ENCODE measurements around the gene CTCFL.

CTCFL gene

DNA sequence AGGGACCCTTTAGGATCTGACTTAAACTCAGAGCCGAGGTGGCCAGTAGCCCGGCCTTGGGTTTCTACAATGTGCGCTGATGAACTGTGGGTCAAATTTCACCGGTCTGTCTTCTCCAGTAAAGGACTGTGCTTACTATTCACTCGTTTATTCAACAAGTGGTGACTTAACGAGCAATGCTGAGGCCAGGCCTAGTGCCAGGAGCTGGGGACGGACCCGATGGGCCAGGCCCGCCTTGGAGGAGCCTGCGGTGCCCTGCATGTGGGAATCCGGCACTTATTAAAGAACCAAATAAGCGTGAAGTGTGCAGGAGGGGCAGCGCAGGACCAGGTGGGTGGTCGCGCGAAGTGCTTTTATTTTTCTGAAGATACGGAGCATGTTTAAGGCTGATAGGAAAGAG is 24.0 kb downstream of the CTCFL start:
- DNase-seq (ENCODE audit: low read depth): no peak
- H3K4me3 ChIP-seq (replicated peaks; ENCODE audit: low read depth, low read length): no peak overlapping the region
- TF ChIP-seq, protein P1, sequence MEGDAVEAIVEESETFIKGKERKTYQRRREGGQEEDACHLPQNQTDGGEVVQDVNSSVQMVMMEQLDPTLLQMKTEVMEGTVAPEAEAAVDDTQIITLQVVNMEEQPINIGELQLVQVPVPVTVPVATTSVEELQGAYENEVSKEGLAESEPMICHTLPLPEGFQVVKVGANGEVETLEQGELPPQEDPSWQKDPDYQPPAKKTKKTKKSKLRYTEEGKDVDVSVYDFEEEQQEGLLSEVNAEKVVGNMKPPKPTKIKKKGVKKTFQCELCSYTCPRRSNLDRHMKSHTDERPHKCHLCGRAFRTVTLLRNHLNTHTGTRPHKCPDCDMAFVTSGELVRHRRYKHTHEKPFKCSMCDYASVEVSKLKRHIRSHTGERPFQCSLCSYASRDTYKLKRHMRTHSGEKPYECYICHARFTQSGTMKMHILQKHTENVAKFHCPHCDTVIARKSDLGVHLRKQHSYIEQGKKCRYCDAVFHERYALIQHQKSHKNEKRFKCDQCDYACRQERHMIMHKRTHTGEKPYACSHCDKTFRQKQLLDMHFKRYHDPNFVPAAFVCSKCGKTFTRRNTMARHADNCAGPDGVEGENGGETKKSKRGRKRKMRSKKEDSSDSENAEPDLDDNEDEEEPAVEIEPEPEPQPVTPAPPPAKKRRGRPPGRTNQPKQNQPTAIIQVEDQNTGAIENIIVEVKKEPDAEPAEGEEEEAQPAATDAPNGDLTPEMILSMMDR (IDR thresholded peaks at IDR 0.05; ENCODE audit: low read length, missing control alignments): no peak

DNA sequence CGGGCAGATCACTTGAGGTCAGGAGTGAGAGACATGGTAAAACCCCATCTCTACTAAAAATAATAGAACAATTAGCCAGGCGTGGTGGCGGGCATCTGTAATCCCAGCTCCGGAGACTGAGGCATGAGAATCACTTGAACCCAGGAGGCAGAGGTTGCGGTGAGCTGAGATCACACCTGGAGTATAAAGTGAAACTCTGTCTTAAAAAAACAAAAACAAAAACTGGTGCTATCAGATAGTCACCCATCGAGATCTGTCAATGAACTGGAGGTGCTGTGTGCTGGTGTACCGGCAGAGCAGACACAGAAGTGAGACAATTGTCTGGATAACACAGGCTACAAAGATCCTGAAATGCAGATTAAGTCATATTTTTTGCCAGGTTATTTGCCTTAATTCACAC is 24.7 kb downstream of the CTCFL start:
- TF ChIP-seq, protein P1 (IDR thresholded peaks at IDR 0.05; ENCODE audit: low read length, missing control alignments): no peak
- DNase-seq (ENCODE audit: low read depth): no peak
- H3K4me3 ChIP-seq (replicated peaks; ENCODE audit: low read depth, low read length): no peak overlapping the region

DNA sequence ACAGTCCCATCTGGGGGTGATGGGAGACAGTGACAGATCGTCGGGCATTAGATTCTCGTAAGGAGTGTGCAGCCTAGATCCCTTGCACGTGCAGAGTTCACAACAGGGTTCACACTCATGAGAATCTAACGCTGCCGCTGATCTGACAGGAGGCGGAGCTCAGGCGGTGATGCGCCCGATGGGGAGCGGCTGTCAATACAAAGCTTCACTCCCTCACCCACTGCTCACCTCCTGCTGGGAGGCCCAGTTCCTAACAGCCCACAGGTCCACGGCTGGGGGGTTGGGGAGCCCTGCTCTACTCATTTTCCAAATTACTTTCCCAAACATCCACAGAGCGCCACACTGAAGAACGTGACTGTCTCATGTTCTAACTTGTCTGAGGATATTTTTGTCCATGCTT is 25.3 kb downstream of the CTCFL start:
- no peak overlapping the region for H3K4me3 ChIP-seq (replicated peaks; ENCODE audit: low read depth, low read length)
- no peak for DNase-seq (ENCODE audit: low read depth)
- TF ChIP-seq, protein P1 (IDR thresholded peaks at IDR 0.05; ENCODE audit: low read length, missing control alignments): no peak

DNA sequence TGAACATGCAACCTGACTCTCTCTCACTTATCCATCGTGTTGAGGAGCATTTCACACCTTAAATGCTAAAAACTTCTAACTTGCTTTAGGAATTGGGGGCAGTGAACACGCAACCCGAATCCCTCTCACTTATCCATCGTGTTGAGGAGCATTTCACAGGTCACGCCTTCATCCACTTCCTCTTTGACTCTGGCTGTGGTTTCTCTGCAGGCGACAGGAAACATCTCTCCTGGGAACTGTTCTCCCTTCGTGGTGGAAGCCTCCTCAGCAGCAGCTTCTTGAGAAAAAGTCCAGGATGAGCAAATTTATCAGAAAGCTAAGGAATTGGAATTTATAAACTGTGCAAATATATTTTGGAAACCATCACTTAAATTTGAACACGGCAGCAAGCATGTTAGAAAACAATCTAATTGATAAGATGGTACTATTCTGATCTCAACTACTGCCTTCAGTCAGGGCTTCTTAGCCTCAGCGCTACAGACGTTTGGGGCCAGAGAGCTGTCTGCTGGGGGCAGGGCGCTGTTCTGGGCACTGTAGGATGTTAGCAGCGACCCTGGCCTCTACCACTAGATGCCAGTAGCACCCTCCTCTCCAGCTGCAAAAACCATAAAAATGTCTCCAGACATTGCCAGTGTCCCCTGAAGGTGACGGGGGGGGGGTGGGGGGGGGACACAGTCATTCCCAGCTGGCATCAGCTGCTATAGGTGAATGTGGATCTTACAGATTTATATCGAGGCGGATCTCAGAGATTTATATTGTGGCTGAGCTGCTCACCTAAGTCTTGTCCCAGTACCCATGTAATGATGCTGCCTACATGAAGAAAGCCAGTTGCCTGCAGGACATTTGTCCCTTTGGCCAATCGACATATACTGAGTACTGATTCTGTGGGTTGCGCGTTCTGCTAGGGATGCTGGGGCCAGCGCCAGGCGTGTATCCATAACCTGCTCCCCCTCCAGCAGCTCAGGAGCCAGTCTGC is 26.2 kb downstream of the CTCFL start:
- no peak overlapping the region for H3K4me3 ChIP-seq (replicated peaks; ENCODE audit: low read depth, low read length)
- TF ChIP-seq, protein P1 (IDR thresholded peaks at IDR 0.05; ENCODE audit: low read length, missing control alignments): peak; percentile 42
- peak; percentile 22 for DNase-seq (ENCODE audit: low read depth)

DNA sequence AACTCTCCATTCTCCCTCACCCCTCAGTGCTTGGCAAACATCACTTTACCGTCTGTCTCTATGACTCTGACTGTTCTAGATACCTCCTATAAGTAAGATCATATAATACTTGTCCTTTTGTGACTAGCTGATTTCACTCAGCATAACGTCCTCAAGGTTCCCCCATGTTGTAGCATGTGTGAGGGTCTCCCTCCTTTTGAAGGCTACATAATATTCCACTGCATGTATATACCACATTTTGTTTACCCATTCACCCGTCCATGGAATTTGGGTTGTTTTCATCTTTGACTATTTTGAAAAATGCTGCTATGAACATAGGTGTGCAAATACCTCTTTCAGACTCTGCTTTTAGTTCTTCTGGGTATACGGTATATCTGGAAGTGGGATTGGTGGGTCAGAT is 28.3 kb downstream of the CTCFL start:
- TF ChIP-seq, protein P1 (IDR thresholded peaks at IDR 0.05; ENCODE audit: low read length, missing control alignments): no peak
- DNase-seq (ENCODE audit: low read depth): no peak
- H3K4me3 ChIP-seq (replicated peaks; ENCODE audit: low read depth, low read length): no peak overlapping the region

DNA sequence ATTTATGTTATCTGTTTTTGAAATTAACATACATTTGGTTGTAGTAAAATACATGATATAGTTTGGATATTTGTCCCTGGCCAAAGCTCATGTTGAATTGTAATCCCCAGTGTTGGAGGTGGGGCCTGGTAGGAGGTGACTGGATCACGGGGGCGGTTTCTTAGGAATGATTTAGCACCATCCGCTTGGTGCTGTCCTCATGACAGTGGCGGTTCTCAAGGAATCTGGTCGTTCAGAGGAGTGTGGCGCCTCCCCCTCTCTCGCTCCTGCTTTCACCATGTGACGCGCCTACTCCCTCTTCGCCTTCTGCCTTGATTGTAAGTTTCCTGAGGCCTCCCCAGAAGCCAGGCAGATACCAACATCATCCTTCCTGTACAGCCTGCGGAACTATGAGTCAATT is 29.0 kb downstream of the CTCFL start:
- H3K4me3 ChIP-seq (replicated peaks; ENCODE audit: low read depth, low read length): no peak overlapping the region
- TF ChIP-seq, protein P1 (IDR thresholded peaks at IDR 0.05; ENCODE audit: low read length, missing control alignments): no peak

More for the DNA sequence above, 29.0 kb downstream of the CTCFL start:
- no peak for DNase-seq (ENCODE audit: low read depth)
